GM21526 (cell line): ENCODE measurements around the gene ADD1.

Experiments used
- ATAC-seq: cut with Tn5 transposase; IDR thresholded peaks from one replicate; pipeline ENCODE4 v1.9.1; 2021; ENCODE audit warnings: moderate library complexity; ENCODE audit not compliant: unreplicated experiment, low FRiP score

Gene ADD1

GRCh38 chr4:2804449-2804972 lies 39.1 kb upstream of the ADD1 start:
- no peak for ATAC-seq

GRCh38 chr4:2804973-2805501 lies 38.6 kb upstream of the ADD1 start:
- ATAC-seq, result no peak

- ATAC-seq, result no peak
Observed at GRCh38 chr4:2805712-2806389, 37.8 kb upstream of the ADD1 start.

GRCh38 chr4:2806390-2807355 lies 37.0 kb upstream of the ADD1 start:
- no peak for ATAC-seq

- no peak for ATAC-seq
Observed at GRCh38 chr4:2807571-2807970, 36.1 kb upstream of the ADD1 start.

GRCh38 chr4:2808001-2808400 lies 35.6 kb upstream of the ADD1 start:
- ATAC-seq, result no peak

- no peak for ATAC-seq
Observed at GRCh38 chr4:2809610-2810180, 33.9 kb upstream of the ADD1 start.

- ATAC-seq, result no peak
Observed at GRCh38 chr4:2810388-2810787, 33.3 kb upstream of the ADD1 start.

GRCh38 chr4:2811830-2812611 lies 31.6 kb upstream of the ADD1 start:
- ATAC-seq, result no peak

GRCh38 chr4:2812612-2813354 lies 30.9 kb upstream of the ADD1 start:
- no peak for ATAC-seq

- ATAC-seq, result no peak
Observed at GRCh38 chr4:2813446-2814405, 29.9 kb upstream of the ADD1 start.

- no peak for ATAC-seq
Observed at GRCh38 chr4:2814627-2815270, 28.9 kb upstream of the ADD1 start.

- ATAC-seq, result no peak
Observed at GRCh38 chr4:2816401-2816954, 27.2 kb upstream of the ADD1 start.

GRCh38 chr4:2817137-2817536 lies 26.5 kb upstream of the ADD1 start:
- no peak for ATAC-seq

- ATAC-seq, result no peak
Observed at GRCh38 chr4:2817701-2818350, 25.8 kb upstream of the ADD1 start.

GRCh38 chr4:2818351-2818939 lies 25.2 kb upstream of the ADD1 start:
- ATAC-seq, result no peak
